Measurements from ENCODE around the gene SNN. TPM values are rescaled to one million over a fixed set of nuclear protein-coding genes. Genes with fewer than 3 reads are reported as not detected.

SNN gene
- total and polyA plus RNA-seq, 2 of the 8 experiments (the other 6 are each of a cell fraction or from before 2014, with no cell fraction given): 37.4 to 66.9 TPM

- WGBS, 2 experiments (ENCODE audit: extremely low coverage in 1 of 2, insufficient coverage in 1 of 2, insufficient read length in 1 of 2, insufficient replicate concordance in 2 of 2, low coverage in 1 of 2, low lambda C conversion rate in 2 of 2, missing lambda C conversion rate in 1 of 2): 92% methylated on average over 4 of the region's 4 CpGs; no CpG with 5 or more reads in 1 of the 2 experiments
- H3K23me2 ChIP-seq (ENCODE audit: low read depth, low read length): no peaks in the 10 kb centered on the region
- H3K18ac ChIP-seq (ENCODE audit: extremely low read depth, low read length): no peak overlapping the region
- POLR2A ChIA-PET (ENCODE audit: partially characterized antibody): interaction anchor here (1.7 kb wide), 1 partner anchor 13 kb away, joined by 3 read pairs; no protein-coding TSS in a partner anchor
- no peak overlapping the region for H2BK5ac ChIP-seq (ENCODE audit: low read depth, low read length)
- H3K23ac ChIP-seq (ENCODE audit: insufficient read length): no peak overlapping the region
- H3K4me3 ChIP-seq (ENCODE audit: extremely low read depth in 1 of 4, insufficient read depth in 2 of 4, low read depth in 3 of 4, low read length in 4 of 4): no peak overlapping the region
- H4K8ac ChIP-seq (ENCODE audit: extremely low read depth, insufficient read depth, low read length): no peak overlapping the region
- no peak overlapping the region for H3K4me2 ChIP-seq (ENCODE audit: insufficient read depth in 1 of 2, low read depth in 2 of 2, low read length in 2 of 2)
- H3K9me3 ChIP-seq (ENCODE audit: insufficient read depth in 2 of 2, low read depth in 1 of 2, low read length in 1 of 2): no peaks in the 10 kb centered on the region
- H3K4me1 ChIP-seq (replicated peaks in 1 of 4; ENCODE audit: control insufficient read depth in 3 of 4, insufficient read depth in 4 of 4, low read length in 3 of 4): no peaks in the 10 kb centered on the region
- H2BK15ac ChIP-seq (ENCODE audit: low read length): no peak overlapping the region
- H3K79me1 ChIP-seq (ENCODE audit: low read depth, low read length): no peaks in the 10 kb centered on the region
- no peak overlapping the region for H2BK12ac ChIP-seq (ENCODE audit: low read depth, low read length)
- H3K79me2 ChIP-seq (ENCODE audit: control insufficient read depth in 1 of 2, insufficient read depth in 2 of 2, low read length in 2 of 2): no peaks in the 10 kb centered on the region
- peaks cover 0 to 2% of the 10 kb centered on the region in 2 experiments for H4K20me1 ChIP-seq (replicated peaks in 1 of 2; ENCODE audit: control insufficient read depth in 1 of 2, insufficient read depth in 2 of 2, low read length in 2 of 2)
- no peak overlapping the region for H2BK120ac ChIP-seq (replicated peaks; ENCODE audit: low read depth, low read length)
- no peak overlapping the region for H2BK20ac ChIP-seq (ENCODE audit: low read length)
- H3K14ac ChIP-seq (ENCODE audit: insufficient read length): no peak overlapping the region
- H3K56ac ChIP-seq (replicated peaks; ENCODE audit: insufficient read length, low read depth, low read length): no peak overlapping the region
- no peak overlapping the region for H4K5ac ChIP-seq (ENCODE audit: insufficient read length, low read depth, low read length)
- H2AK5ac ChIP-seq (ENCODE audit: low read depth, low read length): no peak overlapping the region
- no peaks in the 10 kb centered on the region for H3K27me3 ChIP-seq (replicated peaks in 1 of 4; ENCODE audit: control insufficient read depth in 3 of 4, extremely low read depth in 1 of 4, insufficient read depth in 3 of 4, low read length in 3 of 4)
- no peak overlapping the region for H2AFZ ChIP-seq (ENCODE audit: low read length)
- no peak overlapping the region for H3K4ac ChIP-seq (replicated peaks; ENCODE audit: insufficient read length, low read depth, low read length)
- no peak overlapping the region for H3K27ac ChIP-seq (ENCODE audit: low read depth, low read length)
- no peak overlapping the region for H3K9ac ChIP-seq (replicated peaks in 1 of 4; ENCODE audit: extremely low read depth in 1 of 4, low read depth in 3 of 4, low read length in 3 of 4)
- CTCF ChIA-PET (ENCODE audit: partially characterized antibody): interaction anchor here (0.7 kb wide), 1 partner anchor 249 kb away, joined by 3 read pairs; no protein-coding TSS in a partner anchor
- H3K36me3 ChIP-seq (ENCODE audit: control insufficient read depth in 2 of 4, insufficient read depth in 4 of 4, low read length in 3 of 4): peaks cover 0 to 20% (median 8%) of the 10 kb centered on the region in 4 experiments; a peak in 4 of 8 replicates
- DNase-seq (ENCODE audit: low read depth in 1 of 2, low spot score in 2 of 2) (no peak), FAIRE-seq (no peak)
- no peak overlapping the region for H4K91ac ChIP-seq (replicated peaks; ENCODE audit: insufficient read length, low read length)
- no peak for TF ChIP-seq SP2 (IDR thresholded peaks at IDR 0.05; ENCODE audit: low read length)
- TF ChIP-seq CBX5 (IDR thresholded peaks at IDR 0.05; ENCODE audit: low read depth, low read length): no peak
- no peak for TF ChIP-seq CEBPB (IDR thresholded peaks at IDR 0.05; ENCODE audit: low read depth, low read length)
- TF ChIP-seq E2F6 (IDR thresholded peaks at IDR 0.05): no peak
- no peak for TF ChIP-seq JUND (IDR thresholded peaks at IDR 0.05; ENCODE audit: low read length)
- TF ChIP-seq BRCA1 (IDR thresholded peaks at IDR 0.05; ENCODE audit: low read depth, low read length): no peak
- TF ChIP-seq JUN (IDR thresholded peaks at IDR 0.05; ENCODE audit: low read depth, low read length): no peak
- no peak for TF ChIP-seq GTF2F1 (IDR thresholded peaks at IDR 0.05; ENCODE audit: borderline replicate concordance, low read depth, low read length)
- no peak for TF ChIP-seq BACH1 (IDR thresholded peaks at IDR 0.05; ENCODE audit: low read length)
- no peak for TF ChIP-seq SIX5 (IDR thresholded peaks at IDR 0.05; ENCODE audit: low read depth, low read length)
These were observed 53.7 kb downstream of the SNN start for GRCh38 chr16:11721781-11722467.
